ENCODE measurements around the gene CHML. TPM values are rescaled to one million over a fixed set of nuclear protein-coding genes. Genes with fewer than 3 reads are reported as not detected.

Gene CHML
- total and polyA plus RNA-seq, 8 donors, result 0.68 to 6.3 (median 3.2) TPM

DNA sequence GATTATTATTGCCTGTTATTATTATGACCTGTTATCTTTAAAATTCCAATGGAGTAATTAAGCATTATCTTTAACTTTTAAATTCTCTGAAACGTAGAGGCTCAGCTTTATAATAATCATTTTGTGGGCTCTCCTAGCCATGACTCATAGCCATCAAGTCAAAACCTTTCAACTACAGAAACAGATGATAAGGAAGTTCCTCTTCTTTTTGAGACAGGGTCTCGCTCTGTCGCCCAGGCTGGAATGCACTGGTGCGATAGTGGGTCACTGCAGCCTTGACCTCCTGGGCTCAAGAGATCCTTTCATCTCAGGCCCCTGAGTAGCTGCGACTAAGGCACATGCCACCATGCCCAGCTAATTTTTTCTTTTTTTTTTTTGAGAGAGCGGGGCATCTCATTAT lies 43.5 kb downstream of the CHML start:
- H3K27me3 ChIP-seq, result no peaks in the 10 kb centered on the region
- 88 to 93% methylated on average over 6 of the region's 6 CpGs for WGBS, 2 donors
- H3K36me3 ChIP-seq, result no peaks in the 10 kb centered on the region
- ATAC-seq (no peak), FAIRE-seq (no peak), DNase-seq (no peak)
- no peak overlapping the region for H3K27ac ChIP-seq
- H3K9me3 ChIP-seq, result no peaks in the 10 kb centered on the region
- intact Hi-C loops (cut with DNase I), result no loop called here
- H3K4me1 ChIP-seq, result no peaks in the 10 kb centered on the region
- TF ChIP-seq, protein P1, sequence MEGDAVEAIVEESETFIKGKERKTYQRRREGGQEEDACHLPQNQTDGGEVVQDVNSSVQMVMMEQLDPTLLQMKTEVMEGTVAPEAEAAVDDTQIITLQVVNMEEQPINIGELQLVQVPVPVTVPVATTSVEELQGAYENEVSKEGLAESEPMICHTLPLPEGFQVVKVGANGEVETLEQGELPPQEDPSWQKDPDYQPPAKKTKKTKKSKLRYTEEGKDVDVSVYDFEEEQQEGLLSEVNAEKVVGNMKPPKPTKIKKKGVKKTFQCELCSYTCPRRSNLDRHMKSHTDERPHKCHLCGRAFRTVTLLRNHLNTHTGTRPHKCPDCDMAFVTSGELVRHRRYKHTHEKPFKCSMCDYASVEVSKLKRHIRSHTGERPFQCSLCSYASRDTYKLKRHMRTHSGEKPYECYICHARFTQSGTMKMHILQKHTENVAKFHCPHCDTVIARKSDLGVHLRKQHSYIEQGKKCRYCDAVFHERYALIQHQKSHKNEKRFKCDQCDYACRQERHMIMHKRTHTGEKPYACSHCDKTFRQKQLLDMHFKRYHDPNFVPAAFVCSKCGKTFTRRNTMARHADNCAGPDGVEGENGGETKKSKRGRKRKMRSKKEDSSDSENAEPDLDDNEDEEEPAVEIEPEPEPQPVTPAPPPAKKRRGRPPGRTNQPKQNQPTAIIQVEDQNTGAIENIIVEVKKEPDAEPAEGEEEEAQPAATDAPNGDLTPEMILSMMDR (IDR thresholded peaks at IDR 0.05), result no peak
- no peak overlapping the region for H3K4me3 ChIP-seq

- Histone ChIP-seq H3K4me1 (no peaks in the 10 kb centered on the region), H3K9me3 (no peaks in the 10 kb centered on the region), H3K4me3 (no peak overlapping the region), H3K27me3 (no peaks in the 10 kb centered on the region), H3K36me3 (no peaks in the 10 kb centered on the region), H3K27ac (no peak overlapping the region)
- FAIRE-seq (no peak), DNase-seq (no peak), ATAC-seq (no peak)
- TF ChIP-seq, protein P1 (IDR thresholded peaks at IDR 0.05), result no peak
- 97 to 100% methylated on average over 1 of the region's 1 CpG for WGBS, 2 donors
- intact Hi-C loops (cut with DNase I), result no loop called here
Measured at GRCh38 chr1:241593186-241593585, 47.0 kb downstream of the CHML start.

DNA sequence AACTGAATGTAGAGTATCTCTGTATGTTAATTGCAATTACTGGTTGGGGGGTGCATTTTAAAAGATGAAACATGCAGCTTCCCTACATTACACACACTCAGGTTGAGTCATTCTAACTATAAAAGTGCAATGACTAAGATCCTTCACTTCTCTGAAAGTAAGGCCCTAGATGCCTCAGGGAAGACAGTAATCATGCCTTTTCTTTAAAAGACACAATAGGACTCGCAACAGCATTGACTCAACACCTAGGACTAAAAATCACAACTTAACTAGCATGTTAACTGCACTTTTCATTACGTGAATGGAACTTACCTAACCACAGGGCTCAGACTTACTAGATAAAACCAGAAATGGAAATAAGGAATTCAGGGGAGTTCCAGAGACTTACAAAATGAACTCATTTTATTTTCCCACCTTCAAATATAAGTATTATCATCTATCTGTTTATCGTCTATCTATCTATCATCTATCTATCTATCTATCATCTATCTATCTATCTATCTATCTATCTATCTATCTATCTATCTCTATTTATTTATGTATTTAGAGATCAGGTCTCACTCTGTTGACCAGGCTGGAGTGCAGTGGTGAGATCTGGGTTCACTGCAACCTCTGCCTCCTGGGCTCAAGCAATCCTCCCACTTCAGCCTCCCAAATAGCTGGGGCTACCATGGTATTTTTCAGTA lies 47.8 kb downstream of the CHML start:
- intact Hi-C loops (cut with DNase I), result no loop called here
- H3K27me3 ChIP-seq, result no peaks in the 10 kb centered on the region
- no peaks in the 10 kb centered on the region for H3K36me3 ChIP-seq
- ATAC-seq, result no peak
- TF ChIP-seq, protein P1 (IDR thresholded peaks at IDR 0.05), result no peak
- H3K9me3 ChIP-seq, result no peaks in the 10 kb centered on the region
- DNase-seq, result no peak
- FAIRE-seq, result no peak
- 83 to 97% methylated on average over 3 of the region's 3 CpGs for WGBS, 2 donors
- H3K4me1 ChIP-seq, result no peaks in the 10 kb centered on the region
- no peak overlapping the region for H3K4me3 ChIP-seq
- H3K27ac ChIP-seq, result no peak overlapping the region

DNA sequence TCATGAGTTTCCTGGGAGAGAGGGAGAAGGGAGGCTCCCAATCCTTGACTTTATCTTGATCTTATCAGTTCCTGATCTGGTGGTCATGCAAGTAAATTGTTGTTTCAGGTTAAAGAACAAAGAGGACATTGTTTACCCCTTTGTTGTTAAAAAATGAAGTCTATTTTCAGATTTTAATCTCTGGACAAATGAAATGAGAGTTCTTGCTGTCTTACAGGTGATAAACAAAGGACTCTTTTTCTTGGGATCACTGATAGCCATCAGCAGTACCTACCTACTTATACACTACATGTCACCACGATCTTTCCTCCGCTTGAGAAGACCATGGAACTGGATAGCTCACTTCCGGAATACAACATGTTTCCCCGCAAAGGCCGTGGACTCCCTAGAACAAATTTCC lies 48.4 kb downstream of the CHML start:
- H3K27me3 ChIP-seq, result no peaks in the 10 kb centered on the region
- DNase-seq, result no peak
- H3K36me3 ChIP-seq, result no peaks in the 10 kb centered on the region
- no peak overlapping the region for H3K4me3 ChIP-seq
- H3K27ac ChIP-seq, result peak overlapping the region in 1 of 4 donors; percentile 11
- FAIRE-seq, result no peak
- no peaks in the 10 kb centered on the region for H3K4me1 ChIP-seq
- 59 to 78% methylated on average over 5 of the region's 5 CpGs for WGBS, 2 donors
- no peaks in the 10 kb centered on the region for H3K9me3 ChIP-seq
- TF ChIP-seq, protein P1 (IDR thresholded peaks at IDR 0.05), result no peak
- no peak for ATAC-seq
- intact Hi-C loops (cut with DNase I), result no loop called here

DNA sequence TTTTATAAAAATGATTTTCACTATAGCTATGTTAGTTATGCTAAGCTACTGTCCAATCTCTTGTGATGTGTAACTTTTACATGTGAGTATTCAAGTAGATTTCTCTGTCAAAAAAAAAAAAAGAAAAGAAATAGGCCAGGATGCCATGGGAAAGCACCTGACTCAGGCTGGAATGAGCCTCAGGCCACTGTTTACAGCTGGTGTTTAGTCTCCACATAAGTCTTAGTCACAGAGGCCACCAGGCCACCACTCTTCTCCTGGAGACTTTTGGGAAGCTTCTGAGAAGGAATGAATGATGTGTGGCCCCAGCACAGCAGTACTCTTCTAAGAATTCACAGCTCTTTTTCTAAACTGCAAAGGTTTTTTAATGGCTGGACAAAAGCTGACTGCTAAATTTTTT lies 48.9 kb downstream of the CHML start:
- DNase-seq (no peak), ATAC-seq (peak in 2 of 4 donors; percentile 27 to 68)
- TF ChIP-seq, protein P1 (IDR thresholded peaks at IDR 0.05), result no peak

More for the DNA sequence above, 48.9 kb downstream of the CHML start:
- H3K4me1 ChIP-seq, result no peaks in the 10 kb centered on the region
- no peak for FAIRE-seq
- H3K27me3 ChIP-seq, result no peaks in the 10 kb centered on the region
- no peaks in the 10 kb centered on the region for H3K36me3 ChIP-seq
- intact Hi-C loops (cut with DNase I), result no loop called here
- H3K4me3 ChIP-seq, result no peak overlapping the region
- no peaks in the 10 kb centered on the region for H3K9me3 ChIP-seq
- H3K27ac ChIP-seq, result peak overlapping the region in 1 of 4 donors; percentile 11

Data from pancreas (tissue), 10 donors.